Kidney (tissue), 22 donors: Measurements from ENCODE around the gene LCE3C. TPM values are rescaled to one million over a fixed set of nuclear protein-coding genes. Genes with fewer than 3 reads are reported as not detected.

Experiments
- DNase-seq, 5 donors: peaks; one replicate each; pipeline ENCODE4 v3.0.0-alpha.2; 2013 to 2020
- FAIRE-seq: peaks from 2 replicates; lab custom pipeline; 2012; peaks lifted over from hg19 to GRCh38; lab: Jason Lieb, UNC
- H3K27ac ChIP-seq, 2 donors: one replicate each; pipeline ENCODE4 v1.7.0; 2013; ENCODE audit warnings: low read depth in 2 of 2, low read length in 2 of 2, inconsistent platforms in 1 of 2
- H3K27me3 ChIP-seq: one replicate; pipeline ENCODE4 v1.7.1; 2013; ENCODE audit warnings: low read length, inconsistent platforms; ENCODE audit not compliant: control insufficient read depth, insufficient read depth
- H3K36me3 ChIP-seq, 3 donors: one replicate each; pipeline versions ENCODE4 v1.7.0 to v1.7.1; 2013; ENCODE audit warnings: low read length in 3 of 3, control low read depth in 1 of 3, inconsistent platforms in 1 of 3; ENCODE audit not compliant: insufficient read depth in 3 of 3, control insufficient read depth in 2 of 3
- H3K4me1 ChIP-seq, 3 donors: one replicate each; pipeline versions ENCODE4 v1.7.0 to v1.7.1; 2013; ENCODE audit warnings: low read length in 3 of 3, inconsistent platforms in 1 of 3, low read depth in 1 of 3; ENCODE audit not compliant: control insufficient read depth in 2 of 3, insufficient read depth in 2 of 3
- H3K4me3 ChIP-seq, 3 donors: one replicate each; pipeline versions ENCODE4 v1.7.0 to v1.8.1; 2013; ENCODE audit warnings: low read length in 3 of 3, control low read depth in 1 of 3, inconsistent platforms in 1 of 3
- H3K9ac ChIP-seq, 3 donors: one replicate each; pipeline versions ENCODE4 v1.7.0 to v1.7.1; 2013; ENCODE audit warnings: low read length in 3 of 3, control low read depth in 1 of 3, inconsistent platforms in 1 of 3
- H3K9me3 ChIP-seq, 3 donors: one replicate each; pipeline versions ENCODE4 v1.7.0 to v1.7.1; 2013; ENCODE audit warnings: low read length in 3 of 3, control low read depth in 1 of 3, inconsistent platforms in 1 of 3; ENCODE audit not compliant: control insufficient read depth in 2 of 3, insufficient read depth in 1 of 3
- CTCF ChIP-seq: IDR thresholded peaks from 3 replicates; pipeline ENCODE4 v1.5.1; 2012; ENCODE audit warnings: mild to moderate bottlenecking, moderate library complexity, borderline replicate concordance; ENCODE audit not compliant: insufficient read depth; ENCODE audit errors: extremely low read depth
- intact Hi-C: fragments of 100-400 bp; cut with DNase I; formaldehyde crosslinking; loops from one replicate; pipeline ENCODE4 v1.11.1; 2022
- long read RNA-seq, 10 donors: library from polyadenylated mRNA in 1 of 10; unstranded in 1 of 10; transcript quantifications; one replicate each; pipeline ENCODE4 v2.0.0 and lab custom pipeline, GENCODE V29; 2021 to 2026
- polyA plus RNA-seq: library from polyadenylated mRNA; stranded (reverse); fragments of 350-450 nt; fragmentation: Illumina TruSeq; extraction: RNeasy Lipid Tissue Mini Kit (QIAGEN cat#74804); gene quantifications from one replicate; pipeline ENCODE4 v1.2.3, GENCODE V29; 2014; ENCODE audit warnings: low read depth, low replicate concordance; ENCODE audit not compliant: insufficient read depth
- total RNA-seq: library from RNA; stranded (reverse); fragmentation: NEBNext Ultra II Directional; extraction: Animal tissue kit (Norgen Biotek cat#: 25700); gene quantifications from one replicate; pipeline ENCODE4 v1.2.1, GENCODE V29; 2021
- donor health status: control.
- donor health status: control.
- donor health status: control.
- donor health status: control.
- donor health status: control.
- donor health status: DM: yes; HTN: yes; CAD: no.
- donor health status: Normal renal cell carcinoma (clear cell type).

The LCE3C gene
- total RNA-seq (not detected), polyA plus RNA-seq (not detected)
- long read RNA-seq, donor 1, result 0 reads
- long read RNA-seq, donor 2, result 0 reads
- long read RNA-seq, donor 3, result 0 reads
- long read RNA-seq, donor 4, result 0 reads
- long read RNA-seq, donor 5, result 0 reads
- long read RNA-seq, donor 6, result 0 reads
- long read RNA-seq, donor 7, result 0 reads
- long read RNA-seq, donor 8, result 0 reads
- long read RNA-seq, donor 9, result 0 reads
- long read RNA-seq, donor 10, result 0 reads

DNA sequence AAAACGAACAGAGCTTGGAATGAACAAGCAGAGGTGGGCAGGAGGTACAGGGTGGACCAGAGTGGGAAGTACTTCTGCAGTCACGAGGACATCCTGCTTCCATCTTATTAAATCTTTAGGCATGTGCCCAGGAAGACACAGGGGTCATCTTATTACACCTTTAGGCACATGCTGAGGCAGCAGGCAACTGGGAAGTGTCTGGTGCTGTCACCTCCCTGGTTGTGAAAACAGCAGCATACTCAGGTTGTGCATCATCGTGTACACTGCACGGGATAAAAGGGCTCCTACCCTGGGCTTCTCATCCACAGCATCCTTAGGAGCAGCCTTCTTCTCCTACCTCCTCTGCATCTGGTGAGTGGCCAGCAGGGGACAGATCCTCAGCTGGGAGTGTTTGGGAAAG, at the start of gene LCE3C:
LCE3C (plus strand) TSS at position 301 of the 400 bp plus-strand sequence. CDS start 498 bp downstream, outside the sequence.
- no peak within 1 kb of the TSS for H3K4me3 ChIP-seq
- no peak for DNase-seq
- H3K27ac ChIP-seq, result no peak within 1 kb of the TSS
- peaks cover 0 to 3% (median 0%) of the 10 kb centered on the region in 3 donors for H3K9me3 ChIP-seq
- H3K4me1 ChIP-seq, result no peaks in the 10 kb centered on the region
- intact Hi-C loops, result no loop called here
- no peak for TF ChIP-seq CTCF
- no peak within 1 kb of the TSS for H3K9ac ChIP-seq
- H3K36me3 ChIP-seq, result no peaks in the 10 kb centered on the region
- FAIRE-seq, result no peak
- H3K27me3 ChIP-seq, result no peaks in the 10 kb centered on the region

GRCh38 chr1:152565115-152565514, 34.9 kb upstream of the LCE3C start:
- TF ChIP-seq CTCF, result no peak

GRCh38 chr1:152565535-152566215, 34.4 kb upstream of the LCE3C start:
- intact Hi-C loops, result no loop called here
- no peak for FAIRE-seq
- Histone ChIP-seq H3K9ac (no peak overlapping the region), H3K9me3 (peaks cover 0 to 7% (median 3%) of the 10 kb centered on the region in 3 donors), H3K4me3 (no peak overlapping the region), H3K4me1 (no peaks in the 10 kb centered on the region), H3K27me3 (no peaks in the 10 kb centered on the region), H3K27ac (no peak overlapping the region), H3K36me3 (no peaks in the 10 kb centered on the region)
- no peak for DNase-seq
- no peak for TF ChIP-seq CTCF

More at GRCh38 chr1:152565115-152565514, 34.9 kb upstream of the LCE3C start:
- DNase-seq, result no peak
- H3K27ac ChIP-seq, result no peak overlapping the region
- H3K9ac ChIP-seq, result no peak overlapping the region
- H3K27me3 ChIP-seq, result no peaks in the 10 kb centered on the region
- H3K4me1 ChIP-seq, result no peaks in the 10 kb centered on the region
- no peak for FAIRE-seq
- H3K4me3 ChIP-seq, result no peak overlapping the region
- no peaks in the 10 kb centered on the region for H3K36me3 ChIP-seq
- intact Hi-C loops, result no loop called here
- H3K9me3 ChIP-seq, result peaks cover 0 to 4% (median 3%) of the 10 kb centered on the region in 3 donors
